Measurements from ENCODE around the gene TPGS2.

GRCh38 chr18:36826556-36826955 is 2.2 kb downstream of the TPGS2 start:
- TF ChIP-seq CEBPB (IDR thresholded peaks at IDR 0.05; ENCODE audit: low read depth) (no peak), CTCF (IDR thresholded peaks at IDR 0.05 in 2 of 3, conservative IDR thresholded peaks at IDR 0.05 in 1 of 3; ENCODE audit: borderline replicate concordance in 1 of 3, insufficient read depth in 1 of 3, low read depth in 2 of 3, low read length in 2 of 3) (no peak)

Measured in HCT116 (cell line).